Suprapubic skin (tissue), 4 donors: Measurements from ENCODE around the gene FLT3LG. TPM values are rescaled to one million over a fixed set of nuclear protein-coding genes. Genes with fewer than 3 reads are reported as not detected.

ENCODE experiments used
- DNase-seq, 2 donors: peaks; one replicate each; pipeline ENCODE4 v3.0.0-alpha.2; 2019; ENCODE audit warnings: low spot score in 2 of 2
- H3K27ac ChIP-seq: fragments of 200-600 bp; sonication (generic); one replicate; pipeline ENCODE4 v1.5.1; 2019
- H3K27me3 ChIP-seq: fragments of 200-600 bp; sonication (generic); one replicate; pipeline ENCODE4 v1.5.1; 2019
- H3K36me3 ChIP-seq: fragments of 200-600 bp; sonication (generic); one replicate; pipeline ENCODE4 v1.5.1; 2019
- H3K4me1 ChIP-seq: fragments of 200-600 bp; sonication (generic); one replicate; pipeline ENCODE4 v1.5.1; 2019
- H3K4me3 ChIP-seq: fragments of 200-600 bp; sonication (generic); one replicate; pipeline ENCODE4 v1.5.1; 2019; ENCODE audit warnings: mild to moderate bottlenecking
- H3K9me3 ChIP-seq: fragments of 200-600 bp; sonication (generic); one replicate; pipeline ENCODE4 v1.5.1; 2019
- CTCF ChIP-seq, 2 donors: fragments of 200-600 bp in 1 of 2; fragments of 450-650 bp in 1 of 2; sonication (generic) in 1 of 2; IDR thresholded peaks; one replicate each; pipeline ENCODE4 v1.5.1; 2016 to 2019; ENCODE audit warnings: antibody characterized with exemption in 2 of 2, mild to moderate bottlenecking in 1 of 2, moderate library complexity in 1 of 2
- EP300 ChIP-seq: sonication (generic); formaldehyde crosslinking; IDR thresholded peaks from one replicate; pipeline ENCODE4 v1.6.1; 2017; ENCODE audit warnings: antibody characterized with exemption
- POLR2A ChIP-seq, 2 donors: fragments of 450-650 bp; IDR thresholded peaks; one replicate each; pipeline ENCODE4 v1.6.1; 2017; ENCODE audit warnings: antibody characterized with exemption in 2 of 2, mild to moderate bottlenecking in 2 of 2, moderate library complexity in 2 of 2
- POLR2AphosphoS5 ChIP-seq, 3 donors: sonication (generic); formaldehyde crosslinking; IDR thresholded peaks; one replicate each; pipeline ENCODE4 v1.6.1; 2017; ENCODE audit warnings: antibody characterized with exemption in 3 of 3
- WGBS: methylation state at CpG from one replicate; pipeline ENCODE4 v1.1.5; 2018; 5-methylcytosine and 5-hydroxymethylcytosine counted together
- total RNA-seq, 4 donors: library from RNA; depleted of rRNA; stranded (reverse); fragments of >200 nt; gene quantifications; one replicate each; pipeline ENCODE4 v1.1.0, GENCODE V29; 2016

The FLT3LG gene
- total RNA-seq, 4 donors from 2014 or later = 1.2 to 4.9 (median 4.4) TPM

DNA sequence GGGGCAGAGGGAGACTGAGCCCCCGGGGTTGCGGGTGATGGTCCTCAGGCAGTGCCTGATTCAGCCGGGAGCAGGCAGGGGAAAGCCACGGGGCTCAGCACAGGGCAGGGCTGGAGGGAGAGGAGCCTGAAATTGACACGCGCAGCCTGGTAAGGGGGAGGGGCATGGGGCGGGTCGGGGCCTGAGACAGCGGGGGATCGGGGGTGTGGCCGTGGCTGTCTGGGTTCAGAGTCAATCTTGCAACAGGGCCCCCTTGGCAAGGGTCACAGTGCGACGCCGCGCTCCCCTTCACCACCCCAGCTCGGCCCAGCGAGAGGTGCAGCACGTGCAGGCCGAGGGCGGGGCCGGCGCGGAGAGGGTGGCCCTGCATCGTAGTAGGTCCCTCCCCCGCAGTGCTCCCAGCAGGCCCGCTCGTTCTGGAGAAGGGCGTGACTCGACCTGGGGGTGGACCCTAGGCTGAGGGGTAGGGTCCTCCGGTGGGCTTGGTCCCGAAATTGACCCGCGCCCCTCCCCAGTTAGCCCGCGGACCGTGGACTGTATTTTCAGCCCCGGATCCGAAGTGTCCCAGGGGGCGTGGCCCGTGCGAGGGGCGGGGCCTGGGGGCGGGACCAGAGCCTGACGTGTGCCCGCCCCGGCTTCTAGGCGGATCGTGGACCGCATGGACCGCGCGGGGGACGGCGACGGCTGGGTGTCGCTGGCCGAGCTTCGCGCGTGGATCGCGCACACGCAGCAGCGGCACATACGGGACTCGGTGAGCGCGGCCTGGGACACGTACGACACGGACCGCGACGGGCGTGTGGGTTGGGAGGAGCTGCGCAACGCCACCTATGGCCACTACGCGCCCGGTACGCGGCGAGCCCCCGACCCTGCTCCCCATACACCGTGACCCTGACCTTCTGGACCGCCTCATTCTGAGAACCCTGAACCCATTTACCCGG is 59.8 kb downstream of the FLT3LG start:
- 11% methylated on average over 15 of the region's 87 CpGs for WGBS
- no peaks in the 10 kb centered on the region for H3K9me3 ChIP-seq
- no peak overlapping the region for H3K27ac ChIP-seq
- DNase-seq = peak; percentile 88 to 90
- no peak for TF ChIP-seq CTCF (IDR thresholded peaks at IDR 0.05)
- TF ChIP-seq POLR2A (IDR thresholded peaks at IDR 0.05) = no peak
- no peak for TF ChIP-seq POLR2AphosphoS5 (IDR thresholded peaks at IDR 0.05)
- no peak for TF ChIP-seq EP300
- peaks cover 15% of the 10 kb centered on the region for H3K4me1 ChIP-seq
- peak overlapping the region; percentile 55 for H3K4me3 ChIP-seq
- no peaks in the 10 kb centered on the region for H3K27me3 ChIP-seq
- peaks cover 7% of the 10 kb centered on the region for H3K36me3 ChIP-seq

GRCh38 chr19:49534632-49535385 is 60.8 kb downstream of the FLT3LG start:
- Histone ChIP-seq H3K27ac (no peak overlapping the region), H3K36me3 (peaks cover 14% of the 10 kb centered on the region), H3K4me3 (peak overlapping the region; percentile 55), H3K4me1 (peaks cover 14% of the 10 kb centered on the region), H3K9me3 (no peaks in the 10 kb centered on the region), H3K27me3 (no peaks in the 10 kb centered on the region)
- WGBS = 85% methylated on average over 8 of the region's 8 CpGs
- DNase-seq = no peak
- TF ChIP-seq POLR2A (IDR thresholded peaks at IDR 0.05) (no peak), CTCF (IDR thresholded peaks at IDR 0.05) (no peak), POLR2AphosphoS5 (IDR thresholded peaks at IDR 0.05) (no peak), EP300 (no peak)

Other genes with a start within 250 kb of the FLT3LG start
- 1 to 10 TPM in 1 of 4 donors, under 1 TPM in 2, not detected in 1; 0.23 to 1.4 (median 0.34) TPM for gene SLC6A16, start 149.0 kb upstream of the FLT3LG start, total RNA-seq
- 10 to 100 TPM in 1 of 4 donors, 1 to 10 TPM in 3; 2.9 to 25.7 (median 5.0) TPM for gene CD37, start 138.8 kb upstream of the FLT3LG start, total RNA-seq
- gene TEAD2, start 111.8 kb upstream of the FLT3LG start, total RNA-seq = 10 to 100 TPM; 10.6 to 15.4 (median 13.2) TPM
- not detected for gene DKKL1, start 110.3 kb upstream of the FLT3LG start, total RNA-seq
- not detected for gene KASH5, start 86.0 kb upstream of the FLT3LG start, total RNA-seq
- not detected for gene PTH2, start 50.8 kb upstream of the FLT3LG start, total RNA-seq
- gene GFY, start 48.8 kb upstream of the FLT3LG start, total RNA-seq = not detected
- 1 to 10 TPM in 3 of 4 donors, under 1 TPM in 1; 0.60 to 1.2 (median 1.1) TPM for gene SLC17A7, start 32.7 kb upstream of the FLT3LG start, total RNA-seq
- 100 to 1,000 TPM in 2 of 4 donors, 10 to 100 TPM in 2; 82.0 to 124 (median 104) TPM for gene PIH1D1, start 22.4 kb upstream of the FLT3LG start, total RNA-seq
- 10 to 100 TPM; 21.7 to 47.7 (median 35.9) TPM for gene ALDH16A1, start 21.0 kb upstream of the FLT3LG start, total RNA-seq
- 1,000 to 10,000 TPM; 2,613 to 5,154 (median 4,451) TPM for gene RPL13A, start 13.4 kb downstream of the FLT3LG start, total RNA-seq
- gene RPS11, start 22.2 kb downstream of the FLT3LG start, total RNA-seq = 1,000 to 10,000 TPM; 3,049 to 5,024 (median 4,623) TPM
- 100 to 1,000 TPM in 3 of 4 donors, 10 to 100 TPM in 1; 96.2 to 136 (median 112) TPM for gene FCGRT, start 38.4 kb downstream of the FLT3LG start, total RNA-seq
- gene RCN3, start 53.8 kb downstream of the FLT3LG start, total RNA-seq = 10 to 100 TPM in 2 of 4 donors, 1 to 10 TPM in 2; 4.9 to 18.8 (median 9.0) TPM
- 10 to 100 TPM; 42.5 to 85.6 (median 68.9) TPM for gene NOSIP, start 106.3 kb downstream of the FLT3LG start, total RNA-seq
- 10 to 100 TPM; 13.8 to 21.2 (median 16.7) TPM for gene PRRG2, start 107.1 kb downstream of the FLT3LG start, total RNA-seq
- 10 to 100 TPM; 24.6 to 50.3 (median 38.9) TPM for gene PRR12, start 117.0 kb downstream of the FLT3LG start, total RNA-seq
- gene RRAS, start 165.9 kb downstream of the FLT3LG start, total RNA-seq = 10 to 100 TPM; 12.9 to 28.8 (median 18.6) TPM
- gene SCAF1, start 168.0 kb downstream of the FLT3LG start, total RNA-seq = 10 to 100 TPM; 22.1 to 36.9 (median 28.5) TPM
- 100 to 1,000 TPM in 1 of 4 donors, 10 to 100 TPM in 3; 61.3 to 164 (median 81.0) TPM for gene IRF3, start 191.6 kb downstream of the FLT3LG start, total RNA-seq
- 10 to 100 TPM in 1 of 4 donors, 1 to 10 TPM in 3; 3.1 to 28.0 (median 7.5) TPM for gene BCL2L12, start 191.7 kb downstream of the FLT3LG start, total RNA-seq
- 100 to 1,000 TPM; 101 to 142 (median 112) TPM for gene PRMT1, start 203.1 kb downstream of the FLT3LG start, total RNA-seq
- gene ADM5, start 215.4 kb downstream of the FLT3LG start, total RNA-seq = 1 to 10 TPM; 1.8 to 7.6 (median 4.1) TPM
- gene CPT1C, start 216.9 kb downstream of the FLT3LG start, total RNA-seq = 1 to 10 TPM in 1 of 4 donors, under 1 TPM in 3; 0.57 to 1.2 (median 0.92) TPM